Body of pancreas (tissue), 4 donors: ENCODE data around the gene LIG3.

Source experiments
- CTCF ChIP-seq, 7 experiments: fragments of 450-650 bp in 4 of 7; fragments of 200-600 bp in 3 of 7; sonication (generic) in 3 of 7; IDR thresholded peaks; one replicate each; pipeline ENCODE4 v1.5.1; 2016 to 2019; ENCODE audit warnings: antibody characterized with exemption in 7 of 7
- POLR2A ChIP-seq, 3 donors: fragments of 450-650 bp; IDR thresholded peaks; one replicate each; pipeline ENCODE4 v1.6.1; 2016; ENCODE audit warnings: antibody characterized with exemption in 3 of 3, mild to moderate bottlenecking in 2 of 3

DNA sequence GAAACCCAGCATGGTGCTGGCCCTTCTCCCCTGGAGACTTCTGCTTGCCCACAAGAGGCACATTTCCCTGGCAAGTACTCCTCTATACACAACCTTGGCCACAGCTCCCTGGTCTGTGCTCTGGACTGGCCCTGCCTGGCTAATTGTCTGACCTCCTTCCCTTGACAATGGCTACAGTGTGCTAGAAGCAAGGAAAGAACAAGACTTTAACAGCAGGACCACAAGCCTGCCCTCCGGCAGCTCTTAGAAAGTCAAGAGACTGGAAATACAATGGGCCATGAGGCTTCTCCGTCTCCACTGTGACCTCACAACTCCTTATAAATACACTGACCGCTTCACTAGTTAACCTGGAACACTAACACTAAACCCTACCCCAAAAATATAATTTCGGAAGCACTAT lies 36.7 kb downstream of the LIG3 start:
- no peak for TF ChIP-seq POLR2A (IDR thresholded peaks at IDR 0.05)
- TF ChIP-seq CTCF (IDR thresholded peaks at IDR 0.05): no peak
